ENCODE data around the gene ZNF440. TPM values are rescaled to one million over a fixed set of nuclear protein-coding genes. Genes with fewer than 3 reads are reported as not detected.
A peak's percentile ranks its signal among the peaks of the same experiment; 100 is the strongest.

Gene ZNF440
- polyA plus RNA-seq, 1 of the 3 experiments (the other 2 are of a cell fraction) = 2.0 TPM

DNA sequence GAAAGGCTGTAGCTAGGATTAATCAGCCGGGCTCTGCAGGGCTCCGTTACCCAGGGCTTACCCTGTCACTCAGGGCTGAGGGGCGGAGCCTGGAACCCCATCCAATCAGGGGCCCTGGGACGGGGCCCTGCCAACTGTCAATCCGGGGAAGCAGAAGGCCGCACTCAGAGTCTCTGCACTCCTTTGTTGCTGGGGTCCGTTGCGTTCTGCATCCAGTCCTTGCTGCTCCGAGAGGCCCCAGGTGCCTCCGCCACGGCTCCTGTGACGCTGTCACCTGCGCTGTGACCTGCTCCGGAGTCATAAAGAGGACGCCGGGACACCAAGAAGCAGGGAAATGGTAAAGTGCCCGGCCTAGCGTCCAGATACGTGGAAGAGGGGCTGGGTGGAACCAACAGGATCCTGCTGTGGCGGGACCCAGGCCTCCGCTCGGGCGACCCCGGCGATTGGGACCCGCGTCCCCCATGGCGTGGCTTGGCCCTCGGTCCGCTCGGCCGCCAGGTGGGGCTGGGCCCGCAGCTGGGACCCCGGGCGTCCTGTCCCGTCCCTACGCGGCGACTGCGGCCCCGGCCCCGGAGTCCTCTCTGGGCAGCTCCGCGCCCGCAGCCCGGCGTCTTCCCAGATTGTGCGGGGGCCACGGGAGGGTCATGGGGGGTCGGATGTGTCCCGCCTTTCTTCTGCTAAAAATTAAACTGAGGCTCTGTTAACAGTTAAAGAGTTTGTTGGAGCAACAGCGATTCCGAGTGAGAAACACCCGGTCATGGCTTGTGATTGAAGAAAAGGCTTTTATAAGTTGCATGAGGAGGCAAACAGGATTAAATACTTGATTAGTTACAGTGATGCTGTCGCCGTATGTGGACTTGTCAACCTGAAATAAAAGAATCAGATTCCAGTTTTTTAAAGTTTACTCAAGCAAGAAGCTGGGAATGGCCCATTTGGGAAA, 15.4 kb upstream of the ZNF440 start, which contains the start of gene ZNF491:
Gene ZNF491, plus strand, starts transcription at position 133 of the 940 bp plus-strand sequence. CDS start 7,431 bp downstream, outside the sequence.
- H3K36me3 ChIP-seq (replicated peaks in 1 of 2; ENCODE audit: control insufficient read depth in 1 of 2, insufficient read depth in 2 of 2, low read length in 1 of 2) = no peaks in the 10 kb centered on the region
- ChIA-PET POLR2A (interaction anchor here (1.0 to 1.6 kb wide), 4 partner anchors 32 to 201 kb away, joined by 3 to 6 read pairs (median 4); partner anchors contain the start of genes ZNF441 and ZNF763), CTCF (interaction anchor here (0.9 to 8.3 kb wide), 35 partner anchors 9 to 873 kb away, joined by 3 to 94 read pairs (median 5); partner anchors contain the start of genes ZNF433, ZNF439, ZNF440 and ZNF441)
- under 1% methylated on average over 11 of the region's 56 CpGs for WGBS (ENCODE audit: low lambda C conversion rate)
- H3K9ac ChIP-seq = peak within 1 kb of the TSS; percentile 79
- H3K9me2 ChIP-seq = no peaks in the 10 kb centered on the region
- peak within 1 kb of the TSS; percentile 89 for H3K4me2 ChIP-seq
- H3K27me3 ChIP-seq (ENCODE audit: insufficient read depth) = no peaks in the 10 kb centered on the region
- peak within 1 kb of the TSS; percentile 94 for H2AFZ ChIP-seq (ENCODE audit: low read depth)
- no peaks in the 10 kb centered on the region for H3K9me3 ChIP-seq
- H3K27ac ChIP-seq (ENCODE audit: low read depth in 2 of 2, low read length in 1 of 2) = peak within 1 kb of the TSS; percentile 44 to 81; a peak in 3 of 4 replicates
- peaks cover 0 to 7% of the 10 kb centered on the region in 2 experiments; a peak in 2 of 4 replicates for H3K4me1 ChIP-seq (ENCODE audit: control insufficient read depth in 1 of 2, insufficient read depth in 2 of 2, low read depth in 1 of 2, low read length in 1 of 2)
- peak; percentile 98 for DNase-seq
- H4K20me1 ChIP-seq (ENCODE audit: insufficient read depth) = no peaks in the 10 kb centered on the region
- peaks cover 11% of the 10 kb centered on the region for H3F3A ChIP-seq (replicated peaks; ENCODE audit: insufficient read depth)
- H3K79me2 ChIP-seq (ENCODE audit: insufficient read depth) = peaks cover 6% of the 10 kb centered on the region; the same call in 1 of the 2 replicates
- peak within 1 kb of the TSS; percentile 73 to 76 for H3K4me3 ChIP-seq (ENCODE audit: low read depth in 2 of 2, low read length in 1 of 2)
- TF ChIP-seq SIN3A (IDR thresholded peaks at IDR 0.05; ENCODE audit: borderline replicate concordance, low read depth, low read length) (peak; percentile 58; the same call in 1 of the 2 replicates), GABPA (IDR thresholded peaks at IDR 0.05; ENCODE audit: low read depth) (no peak), FOXM1 (IDR thresholded peaks at IDR 0.05; ENCODE audit: low read depth) (no peak), POLR2AphosphoS5 (IDR thresholded peaks at IDR 0.05; ENCODE audit: low read depth, low read length) (peak; percentile 86), SMC3 (IDR thresholded peaks at IDR 0.05; ENCODE audit: low read depth, low read length) (0 out of 2 replicates have a peak, but pooled peaks have one; percentile 12), RCOR1 (IDR thresholded peaks at IDR 0.05; ENCODE audit: low read length) (no peak; the same call in 1 of the 2 replicates), MXI1 (IDR thresholded peaks at IDR 0.05; ENCODE audit: low read depth, low read length) (peak; percentile 63; the same call in 1 of the 2 replicates), JUND (IDR thresholded peaks at IDR 0.05) (no peak), TCF12 (IDR thresholded peaks at IDR 0.05) (peak; percentile 18; the same call in 1 of the 2 replicates), EZH2phosphoT487 (IDR thresholded peaks at IDR 0.05; ENCODE audit: borderline replicate concordance, low read depth) (no peak), YY1 (IDR thresholded peaks at IDR 0.05; ENCODE audit: low read depth) (no peak), RAD21 (IDR thresholded peaks at IDR 0.05; ENCODE audit: low read length) (no peak; the same call in 1 of the 2 replicates), ELF1 (IDR thresholded peaks at IDR 0.05) (no peak), CHD2 (IDR thresholded peaks at IDR 0.05; ENCODE audit: low read length, partially characterized antibody) (no peak), NRF1 (IDR thresholded peaks at IDR 0.05; ENCODE audit: low read depth, low read length) (no peak), RFX5 (IDR thresholded peaks at IDR 0.05; ENCODE audit: low read length) (peak; percentile 59; the same call in 1 of the 2 replicates), TEAD4 (IDR thresholded peaks at IDR 0.05; ENCODE audit: borderline replicate concordance, insufficient read depth) (no peak), EP300 (IDR thresholded peaks at IDR 0.05; ENCODE audit: borderline replicate concordance in 1 of 2, low read depth in 1 of 2, low read length in 1 of 2) (no peak), GATA2 (CRISPR knock-in tag; IDR thresholded peaks at IDR 0.05) (no peak), NFIC (IDR thresholded peaks at IDR 0.05; ENCODE audit: borderline replicate concordance) (no peak), FOXJ3 (CRISPR knock-in tag; IDR thresholded peaks at IDR 0.05) (no peak)
- TF ChIP-seq, protein P1, sequence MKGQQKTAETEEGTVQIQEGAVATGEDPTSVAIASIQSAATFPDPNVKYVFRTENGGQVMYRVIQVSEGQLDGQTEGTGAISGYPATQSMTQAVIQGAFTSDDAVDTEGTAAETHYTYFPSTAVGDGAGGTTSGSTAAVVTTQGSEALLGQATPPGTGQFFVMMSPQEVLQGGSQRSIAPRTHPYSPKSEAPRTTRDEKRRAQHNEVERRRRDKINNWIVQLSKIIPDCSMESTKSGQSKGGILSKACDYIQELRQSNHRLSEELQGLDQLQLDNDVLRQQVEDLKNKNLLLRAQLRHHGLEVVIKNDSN (IDR thresholded peaks at IDR 0.05; ENCODE audit: borderline replicate concordance, low read depth) = no peak
- TF ChIP-seq, protein P2, sequence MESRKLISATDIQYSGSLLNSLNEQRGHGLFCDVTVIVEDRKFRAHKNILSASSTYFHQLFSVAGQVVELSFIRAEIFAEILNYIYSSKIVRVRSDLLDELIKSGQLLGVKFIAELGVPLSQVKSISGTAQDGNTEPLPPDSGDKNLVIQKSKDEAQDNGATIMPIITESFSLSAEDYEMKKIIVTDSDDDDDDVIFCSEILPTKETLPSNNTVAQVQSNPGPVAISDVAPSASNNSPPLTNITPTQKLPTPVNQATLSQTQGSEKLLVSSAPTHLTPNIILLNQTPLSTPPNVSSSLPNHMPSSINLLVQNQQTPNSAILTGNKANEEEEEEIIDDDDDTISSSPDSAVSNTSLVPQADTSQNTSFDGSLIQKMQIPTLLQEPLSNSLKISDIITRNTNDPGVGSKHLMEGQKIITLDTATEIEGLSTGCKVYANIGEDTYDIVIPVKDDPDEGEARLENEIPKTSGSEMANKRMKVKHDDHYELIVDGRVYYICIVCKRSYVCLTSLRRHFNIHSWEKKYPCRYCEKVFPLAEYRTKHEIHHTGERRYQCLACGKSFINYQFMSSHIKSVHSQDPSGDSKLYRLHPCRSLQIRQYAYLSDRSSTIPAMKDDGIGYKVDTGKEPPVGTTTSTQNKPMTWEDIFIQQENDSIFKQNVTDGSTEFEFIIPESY (IDR thresholded peaks at IDR 0.05; ENCODE audit: borderline replicate concordance, low read depth) = no peak
- TF ChIP-seq, protein P3, sequence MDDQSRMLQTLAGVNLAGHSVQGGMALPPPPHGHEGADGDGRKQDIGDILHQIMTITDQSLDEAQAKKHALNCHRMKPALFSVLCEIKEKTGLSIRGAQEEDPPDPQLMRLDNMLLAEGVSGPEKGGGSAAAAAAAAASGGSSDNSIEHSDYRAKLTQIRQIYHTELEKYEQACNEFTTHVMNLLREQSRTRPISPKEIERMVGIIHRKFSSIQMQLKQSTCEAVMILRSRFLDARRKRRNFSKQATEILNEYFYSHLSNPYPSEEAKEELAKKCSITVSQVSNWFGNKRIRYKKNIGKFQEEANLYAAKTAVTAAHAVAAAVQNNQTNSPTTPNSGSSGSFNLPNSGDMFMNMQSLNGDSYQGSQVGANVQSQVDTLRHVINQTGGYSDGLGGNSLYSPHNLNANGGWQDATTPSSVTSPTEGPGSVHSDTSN (IDR thresholded peaks at IDR 0.05) = peak; percentile 98
- TF ChIP-seq, protein P4, sequence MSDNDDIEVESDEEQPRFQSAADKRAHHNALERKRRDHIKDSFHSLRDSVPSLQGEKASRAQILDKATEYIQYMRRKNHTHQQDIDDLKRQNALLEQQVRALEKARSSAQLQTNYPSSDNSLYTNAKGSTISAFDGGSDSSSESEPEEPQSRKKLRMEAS (IDR thresholded peaks at IDR 0.05; ENCODE audit: low read depth) = peak; percentile 15; the same call in 1 of the 2 replicates
- TF ChIP-seq, protein P5, sequence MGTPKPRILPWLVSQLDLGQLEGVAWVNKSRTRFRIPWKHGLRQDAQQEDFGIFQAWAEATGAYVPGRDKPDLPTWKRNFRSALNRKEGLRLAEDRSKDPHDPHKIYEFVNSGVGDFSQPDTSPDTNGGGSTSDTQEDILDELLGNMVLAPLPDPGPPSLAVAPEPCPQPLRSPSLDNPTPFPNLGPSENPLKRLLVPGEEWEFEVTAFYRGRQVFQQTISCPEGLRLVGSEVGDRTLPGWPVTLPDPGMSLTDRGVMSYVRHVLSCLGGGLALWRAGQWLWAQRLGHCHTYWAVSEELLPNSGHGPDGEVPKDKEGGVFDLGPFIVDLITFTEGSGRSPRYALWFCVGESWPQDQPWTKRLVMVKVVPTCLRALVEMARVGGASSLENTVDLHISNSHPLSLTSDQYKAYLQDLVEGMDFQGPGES (IDR thresholded peaks at IDR 0.05; ENCODE audit: low read depth, low read length) = no peak
- TF ChIP-seq, protein P6, sequence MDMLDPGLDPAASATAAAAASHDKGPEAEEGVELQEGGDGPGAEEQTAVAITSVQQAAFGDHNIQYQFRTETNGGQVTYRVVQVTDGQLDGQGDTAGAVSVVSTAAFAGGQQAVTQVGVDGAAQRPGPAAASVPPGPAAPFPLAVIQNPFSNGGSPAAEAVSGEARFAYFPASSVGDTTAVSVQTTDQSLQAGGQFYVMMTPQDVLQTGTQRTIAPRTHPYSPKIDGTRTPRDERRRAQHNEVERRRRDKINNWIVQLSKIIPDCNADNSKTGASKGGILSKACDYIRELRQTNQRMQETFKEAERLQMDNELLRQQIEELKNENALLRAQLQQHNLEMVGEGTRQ (IDR thresholded peaks at IDR 0.05; ENCODE audit: borderline replicate concordance, low read depth, low read length) = no peak

Measured in SK-N-SH (cell line).